SKM-1 treated with dmso at 0.1 percent for 144 hours (cell line): Measurements from ENCODE around the gene VPREB3.

Source experiments
- DNase-seq: peaks from one replicate; lab custom pipeline; 2025; ENCODE audit not compliant: unreplicated experiment; lab: John Stamatoyannopoulos, UW

Gene VPREB3

DNA sequence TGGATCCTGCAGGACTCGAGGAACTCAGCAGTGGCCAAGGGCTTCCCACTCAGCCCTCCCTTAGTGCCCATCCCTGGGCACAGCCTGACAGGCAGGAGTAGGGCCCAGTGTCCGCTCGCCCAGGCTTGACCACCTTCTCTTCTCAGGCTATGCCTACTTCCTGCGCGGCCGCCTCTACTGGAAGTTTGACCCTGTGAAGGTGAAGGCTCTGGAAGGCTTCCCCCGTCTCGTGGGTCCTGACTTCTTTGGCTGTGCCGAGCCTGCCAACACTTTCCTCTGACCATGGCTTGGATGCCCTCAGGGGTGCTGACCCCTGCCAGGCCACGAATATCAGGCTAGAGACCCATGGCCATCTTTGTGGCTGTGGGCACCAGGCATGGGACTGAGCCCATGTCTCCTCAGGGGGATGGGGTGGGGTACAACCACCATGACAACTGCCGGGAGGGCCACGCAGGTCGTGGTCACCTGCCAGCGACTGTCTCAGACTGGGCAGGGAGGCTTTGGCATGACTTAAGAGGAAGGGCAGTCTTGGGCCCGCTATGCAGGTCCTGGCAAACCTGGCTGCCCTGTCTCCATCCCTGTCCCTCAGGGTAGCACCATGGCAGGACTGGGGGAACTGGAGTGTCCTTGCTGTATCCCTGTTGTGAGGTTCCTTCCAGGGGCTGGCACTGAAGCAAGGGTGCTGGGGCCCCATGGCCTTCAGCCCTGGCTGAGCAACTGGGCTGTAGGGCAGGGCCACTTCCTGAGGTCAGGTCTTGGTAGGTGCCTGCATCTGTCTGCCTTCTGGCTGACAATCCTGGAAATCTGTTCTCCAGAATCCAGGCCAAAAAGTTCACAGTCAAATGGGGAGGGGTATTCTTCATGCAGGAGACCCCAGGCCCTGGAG lies 29.3 kb upstream of the VPREB3 start:
- DNase-seq: no peak

GRCh38 chr22:23782703-23783102 lies 28.5 kb upstream of the VPREB3 start:
- DNase-seq: no peak

- no peak for DNase-seq
Observed at GRCh38 chr22:23782252-23782651, 28.0 kb upstream of the VPREB3 start.

GRCh38 chr22:23781511-23782183 lies 27.4 kb upstream of the VPREB3 start:
- DNase-seq: no peak

- DNase-seq: no peak
Observed at GRCh38 chr22:23781065-23781464, 26.8 kb upstream of the VPREB3 start.

- DNase-seq: no peak
Observed at GRCh38 chr22:23780146-23780748, 26.0 kb upstream of the VPREB3 start.

GRCh38 chr22:23779731-23780130 lies 25.5 kb upstream of the VPREB3 start:
- DNase-seq: no peak

DNA sequence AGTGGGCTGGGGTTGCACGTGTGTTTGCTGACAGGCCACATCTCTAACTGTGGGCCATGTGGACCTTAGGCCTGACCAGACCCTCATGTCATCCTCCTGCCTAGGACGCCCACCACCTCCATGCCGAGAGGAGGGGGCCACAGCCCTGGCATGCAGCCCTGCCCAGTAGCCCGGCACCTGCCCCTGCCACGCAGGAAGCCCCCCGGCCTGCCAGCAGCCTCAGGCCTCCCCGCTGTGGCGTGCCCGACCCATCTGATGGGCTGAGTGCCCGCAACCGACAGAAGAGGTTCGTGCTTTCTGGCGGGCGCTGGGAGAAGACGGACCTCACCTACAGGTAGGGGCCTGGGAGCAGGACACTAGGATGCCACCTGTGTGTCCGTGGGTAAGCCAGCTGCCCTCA lies 24.9 kb upstream of the VPREB3 start:
- no peak for DNase-seq

DNA sequence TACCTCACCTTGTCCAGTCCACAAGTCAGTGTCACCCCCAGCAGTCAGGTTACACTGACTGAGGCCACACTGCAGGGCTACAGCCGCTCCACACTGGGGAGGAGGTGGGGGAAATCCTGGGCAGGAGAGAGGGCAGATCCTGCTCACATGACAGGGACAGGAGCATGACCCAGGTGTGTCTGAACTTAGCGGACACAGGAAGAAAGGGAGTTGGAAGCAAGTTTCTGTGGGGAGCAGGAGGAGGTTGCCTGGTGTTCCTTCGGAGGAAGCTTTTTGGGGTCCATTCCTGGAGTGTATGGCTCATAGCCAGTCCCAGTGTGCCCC lies 24.3 kb upstream of the VPREB3 start:
- DNase-seq: no peak

GRCh38 chr22:23777776-23778576 lies 23.8 kb upstream of the VPREB3 start:
- DNase-seq: no peak

DNA sequence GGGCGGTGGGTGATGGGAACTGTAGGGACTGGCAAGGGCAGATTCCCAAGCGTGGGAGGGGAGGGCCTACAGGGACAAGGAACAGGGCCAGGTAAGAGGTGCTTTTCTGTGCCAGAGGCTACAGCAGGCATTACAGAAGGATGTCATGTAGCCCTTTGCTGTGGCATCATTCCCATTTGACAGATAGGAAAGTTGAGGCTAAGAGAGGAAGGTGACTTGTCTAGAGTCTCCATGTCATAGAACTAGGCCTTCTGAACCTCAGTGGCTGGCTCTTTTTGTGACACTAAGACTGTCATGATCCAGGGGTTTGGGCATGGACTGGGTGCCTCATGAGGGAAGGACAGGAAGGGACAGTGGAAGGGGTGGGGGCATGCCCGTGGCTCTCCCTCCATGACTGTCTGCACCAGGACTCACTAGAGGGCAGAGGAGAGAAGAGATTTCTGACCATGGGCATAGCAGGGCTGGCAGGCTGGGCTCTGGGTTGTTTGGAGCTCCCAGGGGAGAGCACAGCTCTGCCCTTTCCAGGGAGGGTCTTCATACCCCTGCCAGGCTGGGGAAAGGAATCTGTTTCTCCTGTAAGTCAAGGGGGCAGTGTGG lies 21.7 kb upstream of the VPREB3 start:
- no peak for DNase-seq

- no peak for DNase-seq
Observed at GRCh38 chr22:23774922-23775436, 20.8 kb upstream of the VPREB3 start.

GRCh38 chr22:23774114-23774921 lies 20.1 kb upstream of the VPREB3 start:
- DNase-seq: no peak

GRCh38 chr22:23773483-23774113 lies 19.4 kb upstream of the VPREB3 start:
- DNase-seq: no peak

DNA sequence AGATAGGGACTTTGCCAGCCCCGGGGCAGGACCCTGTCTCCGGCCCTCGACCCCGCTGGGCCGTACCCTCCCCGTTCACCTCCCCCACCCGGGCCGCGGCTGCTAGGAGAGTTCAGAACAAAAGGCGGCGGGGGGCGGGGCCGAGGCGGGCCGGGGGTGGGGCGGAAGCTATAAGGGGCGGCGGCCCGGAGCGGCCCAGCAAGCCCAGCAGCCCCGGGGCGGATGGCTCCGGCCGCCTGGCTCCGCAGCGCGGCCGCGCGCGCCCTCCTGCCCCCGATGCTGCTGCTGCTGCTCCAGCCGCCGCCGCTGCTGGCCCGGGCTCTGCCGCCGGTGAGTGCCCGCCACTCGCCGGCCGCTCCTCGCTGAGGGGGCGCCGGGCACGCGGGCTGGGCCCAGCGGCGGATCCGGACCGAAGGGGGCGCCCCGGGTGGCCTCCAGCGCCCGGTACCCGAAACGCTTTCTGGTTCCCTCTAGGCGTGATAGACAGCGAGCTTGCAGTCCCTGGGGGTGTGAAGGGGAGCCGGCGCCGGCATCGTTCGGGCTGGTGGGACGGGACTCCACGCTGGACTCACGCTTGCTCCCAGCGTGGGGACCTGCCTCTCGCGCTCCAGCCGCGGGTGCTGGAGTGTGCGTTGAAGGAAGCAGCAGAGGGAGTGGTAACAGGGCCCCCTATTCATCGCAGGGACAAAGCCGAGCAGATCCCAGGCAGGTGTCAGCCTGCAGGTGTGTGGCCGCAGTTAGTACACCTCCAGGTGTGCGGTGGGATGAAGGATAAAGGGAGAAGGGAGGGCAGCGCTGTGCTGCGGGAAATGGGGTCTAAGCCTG lies 18.6 kb upstream of the VPREB3 start, which contains the start of gene MMP11:
MMP11 (plus strand) TSS at position 201 of the 825 bp plus-strand sequence; CDS start at position 223, 22 bp downstream.
- DNase-seq: no peak

DNA sequence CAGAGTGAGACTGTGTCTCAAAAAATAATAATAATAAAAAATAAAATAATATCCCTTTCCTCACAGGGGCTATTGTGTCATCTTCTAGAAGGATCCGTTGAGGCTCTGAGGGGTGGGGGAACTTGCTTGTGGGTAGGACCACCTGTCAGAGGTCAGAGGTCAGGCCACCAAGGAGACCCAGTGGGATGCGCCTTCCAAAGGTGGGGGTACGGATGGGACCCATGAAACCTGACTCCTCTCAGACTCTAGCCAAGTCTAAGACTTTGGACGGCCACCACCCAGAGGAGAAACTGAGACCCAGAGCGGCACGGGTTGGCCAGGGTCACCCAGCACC lies 18.1 kb upstream of the VPREB3 start:
- no peak for DNase-seq

DNA sequence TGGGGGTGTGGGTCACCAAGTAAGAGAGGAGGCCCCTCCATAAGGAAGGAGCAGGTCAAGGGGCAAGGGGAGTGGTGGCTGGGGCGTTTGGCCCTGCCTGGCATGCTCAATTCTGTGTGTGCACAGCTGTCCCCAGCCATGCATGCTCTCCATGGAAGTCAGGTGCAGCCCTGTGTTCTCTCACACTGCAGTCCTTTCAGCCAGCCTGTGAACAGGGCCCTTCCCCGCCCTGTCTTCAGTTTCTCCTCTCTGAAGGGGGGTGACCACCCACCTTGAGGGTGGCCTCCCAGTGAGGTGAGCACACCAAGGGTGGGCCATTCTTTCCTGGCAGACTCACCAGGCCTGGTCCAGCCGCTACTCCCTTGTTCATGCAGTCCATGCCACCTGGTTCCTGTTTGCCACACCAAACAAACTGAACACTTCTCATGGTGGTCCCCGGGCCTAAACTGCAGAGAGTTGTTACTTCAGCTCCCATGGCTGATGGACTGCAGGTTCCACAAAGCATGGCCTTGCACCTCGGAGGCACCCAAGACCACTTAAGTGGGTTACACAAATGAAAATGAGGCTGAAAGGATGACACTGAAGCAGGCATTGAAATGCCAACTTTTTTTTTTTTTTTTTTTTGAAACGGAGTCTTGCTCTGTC lies 15.2 kb upstream of the VPREB3 start:
- DNase-seq: no peak
